Gastrocnemius medialis (tissue), 4 donors: ENCODE results near the gene FOXB1. TPM values are rescaled to one million over a fixed set of nuclear protein-coding genes. Genes with fewer than 3 reads are reported as not detected.

Experiments
- ATAC-seq, 2 donors: fragments of 150-250 bp; one replicate each; pipeline ENCODE4 v1.9.1; 2016
- DNase-seq, 2 donors: peaks; one replicate each; pipeline ENCODE4 v3.0.0-alpha.2; 2019
- H3K27ac ChIP-seq, 4 donors: fragments of 200-600 bp; sonication (generic); 1 replicate in 1 of 4; 2 replicates in 3 of 4; pipeline ENCODE4 v1.5.1; 2016 to 2018; ENCODE audit warnings: mild to moderate bottlenecking in 2 of 4, moderate library complexity in 1 of 4
- H3K27me3 ChIP-seq, 3 donors: fragments of 200-600 bp; sonication (generic) in 2 of 3; 1 replicate in 1 of 3; 2 replicates in 2 of 3; pipeline versions ENCODE4 v1.5.1 to v1.6.0; 2016 to 2019; ENCODE audit warnings: mild to moderate bottlenecking in 1 of 3, moderate library complexity in 1 of 3
- H3K36me3 ChIP-seq, 2 donors: fragments of 200-600 bp; sonication (generic) in 1 of 2; one replicate each; pipeline ENCODE4 v1.5.1; 2017 to 2018
- H3K4me1 ChIP-seq, 2 donors: fragments of 200-600 bp; sonication (generic) in 1 of 2; one replicate each; pipeline ENCODE4 v1.5.1; 2016 to 2017; ENCODE audit warnings: mild to moderate bottlenecking in 2 of 2
- H3K4me3 ChIP-seq, 4 donors: fragments of 200-600 bp; sonication (generic) in 3 of 4; 1 replicate in 1 of 4; 2 replicates in 3 of 4; pipeline ENCODE4 v1.5.1; 2016 to 2019; ENCODE audit warnings: mild to moderate bottlenecking in 2 of 4
- H3K9me3 ChIP-seq, 3 donors: fragments of 200-600 bp; sonication (generic) in 2 of 3; 1 replicate in 1 of 3; 2 replicates in 2 of 3; pipeline ENCODE4 v1.5.1; 2016 to 2019
- POLR2A ChIP-seq, 2 donors: fragments of 450-650 bp; IDR thresholded peaks; one replicate each; pipeline ENCODE4 v1.6.1; 2017; ENCODE audit warnings: antibody characterized with exemption in 2 of 2, mild to moderate bottlenecking in 2 of 2, moderate library complexity in 2 of 2
- in situ Hi-C, 4 donors: fragments of 200-750 bp; cut with MboI; loops; one replicate each; pipeline versions ENCODE4 v1.15.0 to v1.8.0; 2017; ENCODE audit warnings: low sequenced_read_pairs in 4 of 4
- intact Hi-C: fragments of 100-400 bp; cut with DNase I; formaldehyde crosslinking; loops from one replicate; pipeline ENCODE4 v1.15.1; 2023; ENCODE audit warnings: low total_unique reads
- total RNA-seq, 4 donors: library from RNA; depleted of rRNA; stranded (reverse); fragments of >200 nt; gene quantifications; one replicate each; pipeline versions ENCODE4 v1.1.0 to v1.2.3, GENCODE V29; 2016
- TF ChIP-seq, protein P1 (sequence below), 5 experiments: fragments of 450-650 bp in 3 of 5; fragments of 200-600 bp in 2 of 5; sonication (generic) in 2 of 5; IDR thresholded peaks in 4 of 5; conservative IDR thresholded peaks in 1 of 5; 1 replicate in 4 of 5; 2 replicates in 1 of 5; pipeline ENCODE4 v1.5.1; 2016 to 2019; ENCODE audit warnings: antibody characterized with exemption in 5 of 5, mild to moderate bottlenecking in 3 of 5, moderate library complexity in 3 of 5

Gene FOXB1
- total RNA-seq, 4 donors from 2014 or later, result not detected

DNA sequence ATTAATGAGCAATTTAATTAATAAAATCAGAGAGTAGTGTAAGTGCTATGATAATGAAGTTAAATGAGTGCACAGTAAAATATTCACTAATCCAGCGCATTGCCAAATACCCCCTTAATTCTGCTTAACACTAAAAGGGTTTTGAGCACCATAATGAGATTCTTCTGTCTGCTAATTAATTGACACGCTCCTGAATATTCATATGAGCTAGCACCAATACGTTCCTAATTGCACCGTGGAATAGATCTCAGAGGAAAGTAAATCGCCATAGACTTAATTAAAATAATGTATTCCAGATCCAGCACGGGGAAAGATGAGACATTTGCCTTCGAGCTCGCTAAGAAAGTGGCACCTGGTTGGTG lies 9.6 kb upstream of the FOXB1 start:
- Histone ChIP-seq H3K9me3 (no peaks in the 10 kb centered on the region), H3K4me1 (peaks cover 4 to 18% of the 10 kb centered on the region in 2 donors), H3K36me3 (no peaks in the 10 kb centered on the region), H3K4me3 (no peak overlapping the region), H3K27me3 (peaks cover 78 to 98% (median 94%) of the 10 kb centered on the region in 3 donors), H3K27ac (no peak overlapping the region)
- in situ Hi-C loops, result no loop called here
- no peak for TF ChIP-seq POLR2A (IDR thresholded peaks at IDR 0.05)
- TF ChIP-seq, protein P1, sequence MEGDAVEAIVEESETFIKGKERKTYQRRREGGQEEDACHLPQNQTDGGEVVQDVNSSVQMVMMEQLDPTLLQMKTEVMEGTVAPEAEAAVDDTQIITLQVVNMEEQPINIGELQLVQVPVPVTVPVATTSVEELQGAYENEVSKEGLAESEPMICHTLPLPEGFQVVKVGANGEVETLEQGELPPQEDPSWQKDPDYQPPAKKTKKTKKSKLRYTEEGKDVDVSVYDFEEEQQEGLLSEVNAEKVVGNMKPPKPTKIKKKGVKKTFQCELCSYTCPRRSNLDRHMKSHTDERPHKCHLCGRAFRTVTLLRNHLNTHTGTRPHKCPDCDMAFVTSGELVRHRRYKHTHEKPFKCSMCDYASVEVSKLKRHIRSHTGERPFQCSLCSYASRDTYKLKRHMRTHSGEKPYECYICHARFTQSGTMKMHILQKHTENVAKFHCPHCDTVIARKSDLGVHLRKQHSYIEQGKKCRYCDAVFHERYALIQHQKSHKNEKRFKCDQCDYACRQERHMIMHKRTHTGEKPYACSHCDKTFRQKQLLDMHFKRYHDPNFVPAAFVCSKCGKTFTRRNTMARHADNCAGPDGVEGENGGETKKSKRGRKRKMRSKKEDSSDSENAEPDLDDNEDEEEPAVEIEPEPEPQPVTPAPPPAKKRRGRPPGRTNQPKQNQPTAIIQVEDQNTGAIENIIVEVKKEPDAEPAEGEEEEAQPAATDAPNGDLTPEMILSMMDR (IDR thresholded peaks at IDR 0.05 in 4 of 5, conservative IDR thresholded peaks at IDR 0.05 in 1 of 5), result no peak
- intact Hi-C loops, result no loop called here
- ATAC-seq, result no peak
- no peak for DNase-seq

DNA sequence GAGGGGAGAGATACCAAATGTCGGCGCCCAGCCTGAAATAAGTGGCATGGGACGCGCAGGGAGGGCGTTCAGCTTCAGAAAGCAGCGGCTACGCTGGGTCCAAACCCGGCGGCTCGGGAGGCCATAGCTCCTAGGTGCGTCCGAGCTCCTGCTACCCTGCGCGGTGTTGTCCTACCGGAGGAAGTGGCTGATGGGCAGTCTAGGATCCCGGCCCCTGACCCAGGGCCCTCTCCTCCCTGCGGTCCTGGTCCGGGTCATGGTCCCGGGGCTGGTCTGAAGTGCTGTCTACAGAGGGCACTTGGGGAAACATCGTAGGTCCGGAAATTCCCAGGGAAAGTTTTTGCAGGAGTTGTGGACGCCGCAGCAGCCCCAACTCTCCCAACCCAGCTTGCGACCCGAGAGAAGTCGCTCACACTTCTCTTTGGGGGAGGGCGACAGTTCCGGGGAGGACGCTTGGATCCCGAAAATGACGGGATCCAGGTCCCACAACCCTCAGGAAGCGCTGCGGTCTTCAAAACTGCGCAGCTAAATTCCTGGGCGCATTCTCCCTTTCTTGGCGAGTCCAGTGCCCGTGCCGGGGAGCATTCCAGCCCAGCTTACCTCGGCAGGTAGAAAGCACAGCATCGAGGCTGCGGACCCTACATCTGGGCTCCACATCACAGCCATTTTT lies 9.1 kb upstream of the FOXB1 start:
- no peak for ATAC-seq
- in situ Hi-C loops, result no loop called here
- intact Hi-C loops, result no loop called here

DNA sequence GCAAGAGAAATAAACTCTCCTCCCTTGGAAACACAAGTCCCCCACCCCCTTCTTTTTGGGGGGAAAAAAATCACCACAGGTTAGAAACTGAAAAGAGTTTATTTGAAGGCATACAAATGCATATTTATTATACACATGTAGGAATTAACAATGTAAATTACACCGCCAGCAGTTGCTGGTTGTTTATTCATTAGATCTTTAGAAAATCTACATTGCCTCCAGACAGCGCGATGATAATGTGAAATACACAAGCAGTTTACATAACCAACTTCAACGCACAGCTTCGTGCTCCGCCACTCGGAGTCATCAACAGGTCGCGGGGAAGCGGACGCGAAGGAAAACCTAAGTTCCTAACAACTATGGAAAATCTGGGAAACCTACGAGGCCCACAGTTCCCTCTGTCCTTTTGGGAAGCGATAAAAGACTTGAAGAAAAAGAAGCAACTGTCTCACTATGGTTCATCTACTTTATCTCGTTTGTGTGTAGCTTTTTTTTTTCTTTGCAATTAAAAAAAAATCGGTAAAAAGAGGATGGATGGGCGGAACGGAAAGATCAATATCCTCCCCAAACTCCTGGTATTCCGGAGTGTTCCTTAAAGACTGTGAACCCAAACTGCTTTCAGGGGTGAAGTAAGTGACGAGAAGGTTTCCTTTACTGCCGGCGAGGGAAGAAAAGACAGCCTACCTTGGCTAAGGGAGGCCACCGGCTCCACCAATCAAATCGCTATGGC lies 8.4 kb upstream of the FOXB1 start:
- peaks cover 90 to 100% (median 96%) of the 10 kb centered on the region in 3 donors for H3K27me3 ChIP-seq
- intact Hi-C loops, result no loop called here

More for the DNA sequence above, 9.1 kb upstream of the FOXB1 start:
- no peak overlapping the region for H3K27ac ChIP-seq
- H3K36me3 ChIP-seq, result no peaks in the 10 kb centered on the region
- H3K27me3 ChIP-seq, result peaks cover 83 to 99% (median 96%) of the 10 kb centered on the region in 3 donors
- TF ChIP-seq, protein P1 (IDR thresholded peaks at IDR 0.05 in 4 of 5, conservative IDR thresholded peaks at IDR 0.05 in 1 of 5), result no peak
- TF ChIP-seq POLR2A (IDR thresholded peaks at IDR 0.05), result no peak
- no peaks in the 10 kb centered on the region for H3K9me3 ChIP-seq
- peaks cover 4 to 18% of the 10 kb centered on the region in 2 donors for H3K4me1 ChIP-seq
- no peak for DNase-seq
- no peak overlapping the region for H3K4me3 ChIP-seq

DNA sequence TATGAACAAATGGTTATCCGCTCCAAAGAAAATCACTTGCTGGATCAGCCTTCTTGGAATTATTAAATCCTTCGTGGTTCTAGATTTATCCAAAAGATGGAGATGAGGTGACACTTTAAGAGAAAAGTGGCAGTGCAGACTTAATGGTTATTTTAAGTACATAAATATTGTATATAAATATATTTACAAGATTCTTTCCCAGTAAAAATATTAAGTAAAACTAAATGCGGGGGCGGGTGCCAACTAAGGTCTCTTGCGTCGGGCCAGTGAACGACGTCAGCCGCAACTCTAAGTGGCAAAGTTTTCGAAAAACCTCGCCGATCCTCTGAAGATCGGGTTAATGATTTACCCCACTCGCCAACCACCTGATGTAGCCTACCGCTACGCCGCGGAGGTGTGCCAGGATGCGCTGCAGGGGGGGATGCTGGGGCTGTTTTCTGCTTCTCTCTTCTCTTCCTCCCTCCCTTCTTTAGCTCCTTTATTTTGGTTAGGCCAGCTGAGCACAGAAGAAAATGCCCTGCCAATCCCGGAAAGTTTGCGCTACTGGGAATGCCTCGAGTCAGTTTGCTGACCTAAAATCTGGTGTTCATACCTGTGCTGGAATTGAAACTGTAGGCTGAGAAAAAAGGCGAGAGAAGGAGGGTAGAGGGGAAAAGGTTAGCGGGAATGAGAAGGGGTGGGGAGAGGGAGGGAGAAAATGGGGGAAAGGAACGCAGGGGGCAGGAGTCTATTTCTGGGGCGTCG lies 7.6 kb upstream of the FOXB1 start:
- Histone ChIP-seq H3K4me1 (peaks cover 4 to 18% of the 10 kb centered on the region in 2 donors), H3K27ac (no peak overlapping the region), H3K9me3 (no peaks in the 10 kb centered on the region), H3K27me3 (peaks cover 96 to 100% (median 98%) of the 10 kb centered on the region in 3 donors), H3K4me3 (peak overlapping the region in 1 of 4 donors; percentile 57), H3K36me3 (no peaks in the 10 kb centered on the region)
- TF ChIP-seq, protein P1 (IDR thresholded peaks at IDR 0.05 in 4 of 5, conservative IDR thresholded peaks at IDR 0.05 in 1 of 5), result no peak
- no peak for TF ChIP-seq POLR2A (IDR thresholded peaks at IDR 0.05)
- DNase-seq (no peak), ATAC-seq (no peak)
- intact Hi-C loops, result no loop called here
- in situ Hi-C loops, result no loop called here

More for the DNA sequence above, 8.4 kb upstream of the FOXB1 start:
- no peak overlapping the region for H3K27ac ChIP-seq
- in situ Hi-C loops, result no loop called here
- ATAC-seq (no peak), DNase-seq (no peak)
- H3K36me3 ChIP-seq, result no peaks in the 10 kb centered on the region
- H3K9me3 ChIP-seq, result no peaks in the 10 kb centered on the region
- H3K4me1 ChIP-seq, result peaks cover 4 to 18% of the 10 kb centered on the region in 2 donors
- TF ChIP-seq, protein P1 (IDR thresholded peaks at IDR 0.05 in 4 of 5, conservative IDR thresholded peaks at IDR 0.05 in 1 of 5), result no peak
- no peak for TF ChIP-seq POLR2A (IDR thresholded peaks at IDR 0.05)
- H3K4me3 ChIP-seq, result no peak overlapping the region
